ENCODE measurements around the gene PWWP3B.
"Not testable (repeated sequence)": the region's sequence is repeated elsewhere in the genome, so short reads cannot be mapped to it uniquely, and the experiment has no call there.

PWWP3B gene

GRCh38 chrX:106183685-106184084, 15.6 kb downstream of the PWWP3B start:
- H3K27ac ChIP-seq (ENCODE audit: low read depth in 2 of 2, low read length in 2 of 2); H3K36me3 ChIP-seq (ENCODE audit: control insufficient read depth in 2 of 2, insufficient read depth in 2 of 2, low read length in 2 of 2); H3K4me1 ChIP-seq (ENCODE audit: control insufficient read depth in 2 of 2, insufficient read depth in 2 of 2, low read length in 2 of 2); H3K4me3 ChIP-seq (ENCODE audit: low read length in 2 of 2); H3K9me3 ChIP-seq (ENCODE audit: control insufficient read depth in 2 of 2, low read length in 2 of 2); H3K9ac ChIP-seq (ENCODE audit: low read depth in 1 of 2, low read length in 2 of 2); H3K27me3 ChIP-seq (ENCODE audit: control insufficient read depth in 2 of 2, insufficient read depth in 2 of 2, low read length in 2 of 2): not testable (repeated sequence)

- Histone ChIP-seq H3K9me3 (ENCODE audit: control insufficient read depth in 2 of 2, low read length in 2 of 2) (no peaks in the 10 kb centered on the region), H3K9ac (ENCODE audit: low read depth in 1 of 2, low read length in 2 of 2) (no peak overlapping the region), H3K4me3 (ENCODE audit: low read length in 2 of 2) (no peak overlapping the region), H3K27ac (ENCODE audit: low read depth in 2 of 2, low read length in 2 of 2) (no peak overlapping the region), H3K36me3 (ENCODE audit: control insufficient read depth in 2 of 2, insufficient read depth in 2 of 2, low read length in 2 of 2) (no peaks in the 10 kb centered on the region), H3K4me1 (ENCODE audit: control insufficient read depth in 2 of 2, insufficient read depth in 2 of 2, low read length in 2 of 2) (no peaks in the 10 kb centered on the region), H3K27me3 (ENCODE audit: control insufficient read depth in 2 of 2, insufficient read depth in 2 of 2, low read length in 2 of 2) (no peaks in the 10 kb centered on the region)
Observed at GRCh38 chrX:106201502-106202178, 33.5 kb downstream of the PWWP3B start.

- no peak overlapping the region for H3K4me3 ChIP-seq (ENCODE audit: low read length in 2 of 2)
- no peaks in the 10 kb centered on the region for H3K4me1 ChIP-seq (ENCODE audit: control insufficient read depth in 2 of 2, insufficient read depth in 2 of 2, low read length in 2 of 2)
- H3K27ac ChIP-seq (ENCODE audit: low read depth in 2 of 2, low read length in 2 of 2) = no peak overlapping the region
- no peak overlapping the region for H3K9ac ChIP-seq (ENCODE audit: low read depth in 1 of 2, low read length in 2 of 2)
- H3K9me3 ChIP-seq (ENCODE audit: control insufficient read depth in 2 of 2, low read length in 2 of 2) = no peaks in the 10 kb centered on the region
- H3K27me3 ChIP-seq (ENCODE audit: control insufficient read depth in 2 of 2, insufficient read depth in 2 of 2, low read length in 2 of 2) = no peaks in the 10 kb centered on the region
- no peaks in the 10 kb centered on the region for H3K36me3 ChIP-seq (ENCODE audit: control insufficient read depth in 2 of 2, insufficient read depth in 2 of 2, low read length in 2 of 2)
Observed at GRCh38 chrX:106203315-106203714, 35.2 kb downstream of the PWWP3B start.

GRCh38 chrX:106208154-106208553, 40.0 kb downstream of the PWWP3B start:
- no peak overlapping the region for H3K4me3 ChIP-seq (ENCODE audit: low read length in 2 of 2)
- H3K9me3 ChIP-seq (ENCODE audit: control insufficient read depth in 2 of 2, low read length in 2 of 2) = no peaks in the 10 kb centered on the region
- no peak overlapping the region for H3K27ac ChIP-seq (ENCODE audit: low read depth in 2 of 2, low read length in 2 of 2)
- H3K9ac ChIP-seq (ENCODE audit: low read depth in 1 of 2, low read length in 2 of 2) = no peak overlapping the region
- H3K27me3 ChIP-seq (ENCODE audit: control insufficient read depth in 2 of 2, insufficient read depth in 2 of 2, low read length in 2 of 2) = no peaks in the 10 kb centered on the region
- no peaks in the 10 kb centered on the region for H3K36me3 ChIP-seq (ENCODE audit: control insufficient read depth in 2 of 2, insufficient read depth in 2 of 2, low read length in 2 of 2)
- no peaks in the 10 kb centered on the region for H3K4me1 ChIP-seq (ENCODE audit: control insufficient read depth in 2 of 2, insufficient read depth in 2 of 2, low read length in 2 of 2)
